ENCODE results near the gene NFYA.
A peak's percentile ranks its signal among the peaks of the same experiment; 100 is the strongest.

The NFYA gene

DNA sequence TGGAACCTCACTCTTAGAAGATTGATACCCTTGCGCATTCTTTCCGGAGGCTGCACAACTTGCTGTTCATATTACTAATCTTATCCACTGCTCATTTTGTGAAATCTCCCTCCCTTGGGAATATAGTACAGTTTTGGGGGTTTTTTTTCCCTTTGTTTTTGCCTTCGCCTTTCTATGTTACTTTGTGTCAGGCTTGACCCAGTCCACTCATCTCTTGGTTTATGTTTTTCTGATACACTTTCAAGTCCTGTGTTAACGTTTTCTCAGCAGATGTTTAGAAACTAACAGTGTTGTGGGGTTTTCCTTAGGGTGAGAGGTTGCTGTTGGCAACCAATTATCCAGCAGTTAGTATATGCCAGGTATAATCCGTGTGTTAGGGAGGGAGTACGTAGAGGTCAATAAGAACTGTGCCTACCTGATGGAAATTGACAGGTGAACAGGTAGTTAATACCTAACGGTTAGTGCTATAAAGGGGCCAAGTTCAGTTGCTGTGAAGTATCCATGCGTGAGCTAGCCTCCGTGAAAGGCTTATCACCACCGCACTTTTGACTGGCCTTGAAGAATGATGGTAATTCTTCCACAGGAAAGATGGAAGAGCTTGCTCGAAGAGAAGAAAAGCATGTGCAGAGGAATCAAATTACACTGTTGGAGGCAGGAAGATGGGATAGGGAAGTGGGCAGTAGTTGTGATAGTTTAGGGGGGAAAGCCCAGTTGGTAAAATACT, 1.4 kb downstream of the NFYA start:
- ChIA-PET POLR2A (ENCODE audit: low non-redundant PET) (no interaction called here), CTCF (interaction anchor here (2.1 kb wide), 1 partner anchor 46 kb away, joined by 7 read pairs; no protein-coding TSS in a partner anchor)
- peak overlapping the region; percentile 100 for H3K27ac ChIP-seq
- DNase-seq (ENCODE audit: low spot score), result peak; percentile 5
- TF ChIP-seq, protein P1, sequence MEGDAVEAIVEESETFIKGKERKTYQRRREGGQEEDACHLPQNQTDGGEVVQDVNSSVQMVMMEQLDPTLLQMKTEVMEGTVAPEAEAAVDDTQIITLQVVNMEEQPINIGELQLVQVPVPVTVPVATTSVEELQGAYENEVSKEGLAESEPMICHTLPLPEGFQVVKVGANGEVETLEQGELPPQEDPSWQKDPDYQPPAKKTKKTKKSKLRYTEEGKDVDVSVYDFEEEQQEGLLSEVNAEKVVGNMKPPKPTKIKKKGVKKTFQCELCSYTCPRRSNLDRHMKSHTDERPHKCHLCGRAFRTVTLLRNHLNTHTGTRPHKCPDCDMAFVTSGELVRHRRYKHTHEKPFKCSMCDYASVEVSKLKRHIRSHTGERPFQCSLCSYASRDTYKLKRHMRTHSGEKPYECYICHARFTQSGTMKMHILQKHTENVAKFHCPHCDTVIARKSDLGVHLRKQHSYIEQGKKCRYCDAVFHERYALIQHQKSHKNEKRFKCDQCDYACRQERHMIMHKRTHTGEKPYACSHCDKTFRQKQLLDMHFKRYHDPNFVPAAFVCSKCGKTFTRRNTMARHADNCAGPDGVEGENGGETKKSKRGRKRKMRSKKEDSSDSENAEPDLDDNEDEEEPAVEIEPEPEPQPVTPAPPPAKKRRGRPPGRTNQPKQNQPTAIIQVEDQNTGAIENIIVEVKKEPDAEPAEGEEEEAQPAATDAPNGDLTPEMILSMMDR (conservative IDR thresholded peaks at IDR 0.05; ENCODE audit: low read depth), result no peak

GRCh38 chr6:41074692-41075436, 2.1 kb downstream of the NFYA start:
- TF ChIP-seq, protein P1 (conservative IDR thresholded peaks at IDR 0.05; ENCODE audit: low read depth), result no peak
- H3K27ac ChIP-seq, result no peak overlapping the region
- CTCF ChIA-PET, result interaction anchor here (0.6 to 2.1 kb wide), 3 partner anchors 47 to 1235 kb away, joined by 3 to 7 read pairs (median 6); no protein-coding TSS in a partner anchor
- no peak for DNase-seq (ENCODE audit: low spot score)
- POLR2A ChIA-PET (ENCODE audit: low non-redundant PET), result no interaction called here

DNA sequence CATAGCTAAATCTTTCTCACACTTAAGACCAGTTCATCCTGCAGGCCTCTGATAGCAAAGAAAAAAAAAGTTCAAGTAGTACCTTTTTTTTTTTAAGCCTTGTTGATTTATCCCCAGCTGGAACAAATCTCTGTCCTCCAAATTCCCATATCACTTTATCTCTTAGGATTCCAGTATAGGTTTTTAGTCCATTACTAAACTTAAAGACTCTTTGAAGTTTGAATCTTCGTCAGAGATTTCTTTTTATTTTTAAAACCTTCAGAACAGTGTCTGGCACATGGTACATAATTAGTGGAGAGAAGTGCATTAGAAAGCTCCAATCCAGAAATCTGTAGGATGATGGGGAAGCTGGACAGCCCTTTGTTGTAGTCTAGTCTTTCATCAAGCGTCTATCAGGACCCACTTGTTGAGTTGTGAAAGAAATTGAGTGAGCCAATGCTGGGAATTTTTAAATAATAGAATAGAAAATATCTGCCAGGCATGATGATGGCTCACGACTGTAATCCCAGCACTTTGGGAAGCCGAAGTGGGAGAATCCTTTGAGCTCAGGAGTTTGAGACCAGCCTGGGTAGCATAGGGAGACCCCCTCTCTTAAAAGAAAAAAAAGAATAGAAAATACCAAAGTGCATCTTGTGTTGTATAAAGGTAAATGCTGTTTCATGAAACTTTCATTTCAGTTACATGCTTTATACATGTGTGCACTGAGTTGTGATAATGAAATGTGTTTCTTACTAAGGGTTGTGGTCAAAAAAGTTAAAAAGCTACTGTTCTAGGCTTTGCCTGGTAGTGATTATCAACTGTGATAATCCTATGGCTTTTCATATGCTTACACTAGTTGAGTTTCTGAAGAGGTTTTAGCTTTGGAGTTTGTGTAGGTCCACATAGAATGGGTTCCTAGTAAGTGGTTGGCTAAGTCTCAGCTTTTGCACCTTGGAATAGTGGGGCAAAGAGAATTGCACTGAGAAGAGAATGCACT, 3.2 kb downstream of the NFYA start:
- TF ChIP-seq, protein P1 (conservative IDR thresholded peaks at IDR 0.05; ENCODE audit: low read depth), result no peak
- ChIA-PET CTCF (interaction anchor here (2.1 kb wide), 1 partner anchor 48 kb away, joined by 7 read pairs; no protein-coding TSS in a partner anchor), POLR2A (ENCODE audit: low non-redundant PET) (no interaction called here)
- H3K27ac ChIP-seq, result no peak overlapping the region
- DNase-seq (ENCODE audit: low spot score), result no peak

GRCh38 chr6:41077536-41077935, 4.8 kb downstream of the NFYA start:
- TF ChIP-seq, protein P1 (conservative IDR thresholded peaks at IDR 0.05; ENCODE audit: low read depth), result no peak
- no peak for DNase-seq (ENCODE audit: low spot score)
- ChIA-PET CTCF (no interaction called here), POLR2A (ENCODE audit: low non-redundant PET) (no interaction called here)
- no peak overlapping the region for H3K27ac ChIP-seq

DNA sequence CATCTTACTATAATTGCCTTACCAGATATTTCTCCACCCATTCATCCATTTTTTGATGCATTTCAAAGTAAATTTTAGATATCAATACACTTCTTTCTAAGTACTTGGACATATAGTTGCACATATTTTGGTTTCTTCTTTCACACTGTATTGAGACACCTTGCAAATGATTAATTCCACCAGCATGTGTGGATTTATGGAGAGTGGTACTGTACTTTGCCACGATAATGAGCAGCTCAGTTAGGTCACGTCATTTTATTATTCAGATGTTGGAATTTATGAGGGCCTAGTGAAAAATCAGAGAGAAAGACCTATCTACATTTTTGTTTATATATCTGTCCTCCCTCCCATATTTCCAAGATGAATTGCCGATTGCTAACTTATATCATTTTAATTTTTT, 5.3 kb downstream of the NFYA start:
- ChIA-PET CTCF (no interaction called here), POLR2A (ENCODE audit: low non-redundant PET) (no interaction called here)
- no peak overlapping the region for H3K27ac ChIP-seq
- TF ChIP-seq, protein P1 (conservative IDR thresholded peaks at IDR 0.05; ENCODE audit: low read depth), result no peak
- DNase-seq (ENCODE audit: low spot score), result no peak

- H3K27ac ChIP-seq, result no peak overlapping the region
- no peak for DNase-seq (ENCODE audit: low spot score)
- TF ChIP-seq, protein P1 (conservative IDR thresholded peaks at IDR 0.05; ENCODE audit: low read depth), result no peak
- ChIA-PET POLR2A (ENCODE audit: low non-redundant PET) (no interaction called here), CTCF (no interaction called here)
Measured at GRCh38 chr6:41079080-41079479, 6.3 kb downstream of the NFYA start.
